Measurements from ENCODE around the gene FGFBP1. TPM values are rescaled to one million over a fixed set of nuclear protein-coding genes. Genes with fewer than 3 reads are reported as not detected.

Gene FGFBP1
- total RNA-seq, 4 donors from 2014 or later = 42.3 to 141 (median 78.5) TPM

DNA sequence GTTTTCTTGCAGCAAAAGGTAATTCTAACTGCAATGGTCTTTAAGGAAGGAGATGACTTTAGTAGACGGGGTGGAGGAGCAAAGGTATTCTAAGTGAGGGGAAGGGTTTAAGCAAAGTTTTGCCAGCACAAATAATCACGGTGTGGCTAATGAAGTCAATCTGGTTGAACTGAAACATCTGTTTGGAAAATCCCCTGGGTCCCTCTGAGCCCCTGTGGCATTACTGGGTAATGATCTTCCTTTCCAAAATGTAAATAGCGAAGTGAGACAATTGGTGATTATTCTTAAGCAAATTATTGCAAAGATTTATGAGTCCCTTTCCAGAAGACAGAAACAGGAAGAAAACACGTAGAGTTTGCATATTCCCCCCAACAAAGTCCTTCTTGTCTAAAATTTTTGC is 47.2 kb downstream of the FGFBP1 start:
- DNase-seq (ENCODE audit: low spot score in 2 of 2) = no peak
- TF ChIP-seq, protein P1, sequence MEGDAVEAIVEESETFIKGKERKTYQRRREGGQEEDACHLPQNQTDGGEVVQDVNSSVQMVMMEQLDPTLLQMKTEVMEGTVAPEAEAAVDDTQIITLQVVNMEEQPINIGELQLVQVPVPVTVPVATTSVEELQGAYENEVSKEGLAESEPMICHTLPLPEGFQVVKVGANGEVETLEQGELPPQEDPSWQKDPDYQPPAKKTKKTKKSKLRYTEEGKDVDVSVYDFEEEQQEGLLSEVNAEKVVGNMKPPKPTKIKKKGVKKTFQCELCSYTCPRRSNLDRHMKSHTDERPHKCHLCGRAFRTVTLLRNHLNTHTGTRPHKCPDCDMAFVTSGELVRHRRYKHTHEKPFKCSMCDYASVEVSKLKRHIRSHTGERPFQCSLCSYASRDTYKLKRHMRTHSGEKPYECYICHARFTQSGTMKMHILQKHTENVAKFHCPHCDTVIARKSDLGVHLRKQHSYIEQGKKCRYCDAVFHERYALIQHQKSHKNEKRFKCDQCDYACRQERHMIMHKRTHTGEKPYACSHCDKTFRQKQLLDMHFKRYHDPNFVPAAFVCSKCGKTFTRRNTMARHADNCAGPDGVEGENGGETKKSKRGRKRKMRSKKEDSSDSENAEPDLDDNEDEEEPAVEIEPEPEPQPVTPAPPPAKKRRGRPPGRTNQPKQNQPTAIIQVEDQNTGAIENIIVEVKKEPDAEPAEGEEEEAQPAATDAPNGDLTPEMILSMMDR (IDR thresholded peaks at IDR 0.05) = no peak
- no peak for TF ChIP-seq POLR2A (IDR thresholded peaks at IDR 0.05)
- WGBS, 2 donors = 20 to 25% methylated on average over 4 of the region's 4 CpGs
- no peak overlapping the region for H3K4me3 ChIP-seq (ENCODE audit: low read depth, poor library complexity, severe bottlenecking)
- intact Hi-C loops (cut with DNase I; ENCODE audit: low total_unique reads) = no loop called here

DNA sequence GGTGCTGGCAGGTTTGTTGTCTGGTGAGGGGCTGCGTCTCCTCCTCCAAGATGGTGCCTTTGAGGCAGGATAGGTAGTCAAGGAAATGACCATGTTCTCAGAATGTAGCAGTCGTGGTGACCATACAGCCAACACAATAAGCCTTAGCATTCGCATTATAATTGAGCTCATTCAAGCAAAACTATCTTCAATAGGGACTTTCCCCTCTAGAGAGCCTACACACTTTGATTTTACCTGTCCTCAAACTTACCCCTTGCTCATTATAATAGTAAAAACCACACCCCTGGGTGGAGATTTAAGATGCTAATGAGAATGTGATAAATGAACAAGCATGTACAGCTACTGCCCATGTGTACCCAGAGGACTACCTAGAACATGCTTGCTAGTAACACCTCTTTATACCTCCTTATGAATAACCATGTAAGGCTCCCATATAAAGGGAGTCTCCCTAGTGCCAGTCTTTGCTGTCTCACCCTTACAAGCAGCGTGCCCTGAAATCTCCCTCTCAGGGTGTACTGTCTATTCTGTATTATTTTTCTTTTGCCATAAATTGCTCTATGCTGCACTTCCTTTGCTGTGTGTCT is 48.2 kb downstream of the FGFBP1 start:
- DNase-seq (ENCODE audit: low spot score in 2 of 2) = no peak
- no peak overlapping the region for H3K4me3 ChIP-seq (ENCODE audit: low read depth, poor library complexity, severe bottlenecking)
- intact Hi-C loops (cut with DNase I; ENCODE audit: low total_unique reads) = no loop called here
- WGBS, 2 donors = 86 to 87% methylated on average over 4 of the region's 4 CpGs
- no peak for TF ChIP-seq POLR2A (IDR thresholded peaks at IDR 0.05)

DNA sequence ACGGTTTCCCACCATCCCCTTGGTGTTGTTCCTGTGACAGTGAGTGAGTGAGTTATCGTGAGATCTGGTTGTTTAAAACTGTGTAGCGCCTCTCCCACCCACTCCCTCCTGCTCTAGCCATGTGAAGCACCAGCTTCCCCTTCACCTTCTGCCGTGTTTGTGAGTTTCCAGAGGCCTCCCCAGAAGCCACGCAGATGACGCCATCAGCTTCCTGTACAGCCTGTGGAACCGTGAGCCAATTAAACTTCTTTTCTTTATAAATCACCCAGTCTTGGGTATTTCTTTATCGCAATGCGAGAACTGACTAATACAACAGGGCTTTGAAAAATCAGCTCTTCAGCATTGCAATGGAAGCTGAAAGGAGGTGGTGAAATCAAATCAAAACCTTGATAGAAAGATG is 50.0 kb downstream of the FGFBP1 start:
- no peak for TF ChIP-seq POLR2A (IDR thresholded peaks at IDR 0.05)
- intact Hi-C loops (cut with DNase I; ENCODE audit: low total_unique reads) = no loop called here
- no peak for DNase-seq (ENCODE audit: low spot score in 2 of 2)
- WGBS, 2 donors = 88 to 89% methylated on average over 9 of the region's 9 CpGs
- no peak overlapping the region for H3K4me3 ChIP-seq (ENCODE audit: low read depth, poor library complexity, severe bottlenecking)

Other genes starting within 250 kb of the FGFBP1 start
- gene BST1, start 235.7 kb downstream of the FGFBP1 start, total RNA-seq = 1 to 10 TPM; 3.7 to 6.7 (median 5.7) TPM
- gene CD38, start 160.4 kb downstream of the FGFBP1 start, total RNA-seq = 1 to 10 TPM in 1 of 4 donors, under 1 TPM in 3; 0.08 to 1.1 (median 0.21) TPM
- 10 to 100 TPM in 2 of 4 donors, 1 to 10 TPM in 2; 2.3 to 29.0 (median 8.3) TPM for gene FGFBP2, start 24.4 kb upstream of the FGFBP1 start, total RNA-seq
- 1 to 10 TPM; 1.3 to 7.6 (median 2.9) TPM for gene PROM1, start 145.3 kb upstream of the FGFBP1 start, total RNA-seq

Measured in lower leg skin (tissue), 4 donors.